SH-SY5Y (cell line): Measurements from ENCODE around the gene LIMK1.

Experiments used
- GATA2 ChIP-seq: IDR thresholded peaks from 2 replicates; pipeline ENCODE4 v1.6.1; 2011; ENCODE audit warnings: mild to moderate bottlenecking, low read depth, low read length
- GATA3 ChIP-seq: IDR thresholded peaks from 2 replicates; pipeline ENCODE4 v1.6.1; 2011; ENCODE audit warnings: low read depth, mild to moderate bottlenecking, low read length, moderate library complexity

DNA sequence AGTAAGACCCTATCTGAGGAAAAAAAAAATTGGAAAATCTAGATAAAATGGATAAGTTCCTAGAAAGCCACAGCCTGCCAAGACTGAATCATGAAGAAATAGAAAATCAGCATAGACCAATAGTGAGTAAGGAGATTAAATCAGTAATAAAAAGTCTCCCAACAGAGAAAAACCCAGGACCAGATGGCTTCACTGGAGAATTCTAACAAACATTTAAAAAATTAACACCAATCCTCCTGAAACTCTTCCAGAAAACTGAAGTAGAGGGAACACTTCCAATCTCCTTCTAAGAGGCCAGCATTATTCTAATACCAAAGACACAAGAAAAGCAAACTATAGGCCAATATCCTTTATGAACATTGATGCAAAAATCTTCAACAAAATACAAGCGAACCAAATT, 8.8 kb upstream of the LIMK1 start:
- TF ChIP-seq GATA3 (no peak), GATA2 (no peak)
